Measurements from ENCODE around the gene NAGLU.

NAGLU gene

DNA sequence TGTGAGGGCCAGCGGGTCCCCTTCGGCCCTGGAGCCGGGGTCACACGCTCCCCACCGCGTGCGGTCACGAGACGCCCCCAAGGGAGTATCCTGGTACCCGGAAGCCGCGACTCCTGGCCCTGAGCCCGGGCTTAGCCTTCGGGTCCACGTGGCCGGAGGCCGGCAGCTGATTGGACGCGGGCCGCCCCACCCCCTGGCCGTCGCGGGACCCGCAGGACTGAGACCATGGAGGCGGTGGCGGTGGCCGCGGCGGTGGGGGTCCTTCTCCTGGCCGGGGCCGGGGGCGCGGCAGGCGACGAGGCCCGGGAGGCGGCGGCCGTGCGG is at the start of gene NAGLU:
NAGLU (plus strand) TSS at position 194 of the 324 bp plus-strand sequence; CDS start at position 226, 32 bp downstream.
- peak; percentile 25 for DNase-seq

DNA sequence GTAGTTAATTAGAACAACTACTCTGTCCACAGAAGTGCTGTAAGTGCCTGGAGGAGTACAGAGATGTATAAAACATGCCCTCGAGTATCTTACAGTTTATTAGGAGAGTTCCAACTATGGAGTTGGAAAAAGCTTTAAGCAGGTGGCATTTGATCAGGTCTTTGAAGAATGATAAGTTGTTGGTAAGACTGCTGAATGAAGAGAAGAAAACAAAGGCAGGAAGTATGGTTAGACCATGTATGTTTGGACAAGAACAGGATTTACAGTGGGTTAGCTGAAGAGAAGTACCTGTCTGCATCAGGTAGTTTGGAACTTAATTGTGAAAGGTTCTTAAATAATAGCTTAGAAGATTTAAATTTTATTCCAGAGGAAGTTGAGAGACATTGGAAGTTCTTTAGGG is 48.0 kb upstream of the NAGLU start:
- no peak for DNase-seq

DNA sequence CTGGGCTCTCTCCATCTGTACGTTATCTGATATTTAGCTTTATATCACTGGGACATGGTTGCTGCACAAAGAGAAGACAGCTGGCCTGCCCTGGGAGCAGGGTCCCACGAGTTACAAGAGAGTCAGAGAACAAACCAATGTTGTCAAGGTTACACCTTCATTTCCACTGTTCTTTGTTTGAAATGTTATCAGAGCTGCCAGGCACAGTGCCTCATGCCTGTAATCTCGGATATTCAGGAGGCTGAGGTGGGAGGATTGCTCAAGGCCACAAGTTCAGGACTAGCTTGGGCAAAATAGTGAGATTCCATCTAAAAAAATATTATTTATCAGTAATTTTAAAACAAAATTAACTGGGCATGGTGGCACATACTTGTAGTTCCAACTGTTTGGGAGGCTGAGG is 42.7 kb upstream of the NAGLU start:
- DNase-seq, result no peak

DNA sequence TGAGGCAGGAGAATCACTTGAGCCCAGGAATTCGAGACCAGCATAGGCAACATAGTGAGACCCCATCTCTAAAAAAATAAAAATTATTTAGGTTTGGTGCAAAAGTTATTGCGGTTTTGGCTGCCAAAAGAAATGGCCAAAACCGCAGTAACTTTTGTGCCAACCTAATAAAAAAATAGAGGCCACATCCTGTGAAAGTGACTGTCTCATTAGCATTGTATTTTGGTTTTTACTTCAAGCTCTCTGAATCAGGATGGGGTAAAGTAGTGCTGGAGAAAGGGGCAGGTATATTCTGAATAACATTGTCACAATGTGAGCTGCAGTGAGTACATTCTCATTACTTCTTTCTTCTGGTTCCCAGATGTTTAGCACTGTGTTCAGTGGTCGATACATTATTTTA is 41.4 kb upstream of the NAGLU start:
- no peak for DNase-seq

DNA sequence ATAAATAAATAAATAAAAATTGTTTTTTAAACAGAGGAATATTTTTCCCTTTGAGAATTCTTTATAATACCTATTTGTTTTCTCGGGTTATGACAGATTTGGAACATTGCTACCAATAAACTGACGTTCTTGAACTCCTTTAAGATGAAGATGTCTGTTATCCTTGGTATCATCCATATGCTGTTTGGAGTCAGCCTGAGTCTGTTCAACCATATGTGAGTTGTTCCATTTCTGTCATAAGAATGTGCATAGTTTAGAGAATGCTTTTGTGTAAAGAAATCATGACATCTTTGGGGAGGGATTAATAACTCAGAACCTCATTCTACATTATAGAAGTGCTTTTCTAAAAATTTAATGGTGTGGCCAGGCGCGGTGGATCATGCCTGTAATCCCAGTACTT is 37.2 kb upstream of the NAGLU start:
- DNase-seq, result no peak

DNA sequence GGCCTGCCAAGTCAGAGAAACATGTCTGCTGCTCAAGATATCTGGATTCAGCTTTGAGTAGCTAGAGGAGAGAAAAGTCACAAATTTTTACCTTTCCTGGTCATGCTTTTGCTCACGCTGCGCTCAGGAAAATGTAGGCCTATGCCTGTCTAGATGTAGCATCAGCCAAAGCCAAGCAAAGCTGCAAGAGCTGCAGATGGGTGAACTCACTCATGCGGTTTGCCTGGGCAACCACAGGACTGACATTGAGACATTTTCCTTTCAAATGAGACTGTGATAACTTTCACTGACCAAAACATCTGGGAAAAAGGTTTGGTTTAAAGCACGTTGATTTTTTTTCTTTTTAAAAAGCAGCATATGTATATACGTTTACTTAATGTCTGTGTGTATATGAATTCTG is 34.0 kb upstream of the NAGLU start:
- no peak for DNase-seq

DNA sequence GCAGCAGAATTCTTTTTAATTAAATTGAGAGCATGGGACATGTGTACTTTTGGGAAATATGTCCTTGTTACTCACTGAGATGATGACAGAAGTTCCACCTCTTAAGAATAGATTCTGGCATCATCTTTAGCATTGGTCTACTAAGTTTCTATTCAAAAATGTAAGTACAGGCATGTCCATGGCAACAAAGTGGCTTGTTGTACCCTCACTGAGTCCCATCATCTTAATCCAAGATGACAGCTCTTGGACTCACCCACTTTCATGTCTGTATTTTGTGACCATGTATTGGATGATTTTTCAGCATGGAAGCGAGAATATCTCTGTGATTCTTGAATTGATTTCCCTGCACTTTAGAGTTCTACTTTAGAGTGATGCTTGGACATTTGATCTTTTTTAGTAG is 33.1 kb upstream of the NAGLU start:
- no peak for DNase-seq

DNA sequence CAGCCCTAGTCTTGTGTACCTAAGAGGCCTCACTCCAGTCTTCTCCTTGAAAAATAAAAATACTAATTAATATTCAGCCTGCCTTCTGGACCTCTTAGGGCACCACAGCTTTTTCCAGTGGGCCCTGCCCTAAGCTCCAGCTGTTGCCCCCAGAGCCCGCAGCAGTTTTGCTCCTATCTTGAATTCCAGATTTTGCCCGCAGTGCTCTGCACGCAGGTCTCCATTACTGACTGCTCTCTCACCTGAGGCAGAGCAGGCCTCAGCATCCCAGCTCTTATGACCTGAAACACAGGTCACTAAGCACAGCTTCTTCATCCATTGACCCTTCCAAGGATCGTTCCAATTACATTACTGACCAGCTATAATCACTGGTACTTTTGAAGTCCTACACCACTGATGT is 28.4 kb upstream of the NAGLU start:
- no peak for DNase-seq

DNA sequence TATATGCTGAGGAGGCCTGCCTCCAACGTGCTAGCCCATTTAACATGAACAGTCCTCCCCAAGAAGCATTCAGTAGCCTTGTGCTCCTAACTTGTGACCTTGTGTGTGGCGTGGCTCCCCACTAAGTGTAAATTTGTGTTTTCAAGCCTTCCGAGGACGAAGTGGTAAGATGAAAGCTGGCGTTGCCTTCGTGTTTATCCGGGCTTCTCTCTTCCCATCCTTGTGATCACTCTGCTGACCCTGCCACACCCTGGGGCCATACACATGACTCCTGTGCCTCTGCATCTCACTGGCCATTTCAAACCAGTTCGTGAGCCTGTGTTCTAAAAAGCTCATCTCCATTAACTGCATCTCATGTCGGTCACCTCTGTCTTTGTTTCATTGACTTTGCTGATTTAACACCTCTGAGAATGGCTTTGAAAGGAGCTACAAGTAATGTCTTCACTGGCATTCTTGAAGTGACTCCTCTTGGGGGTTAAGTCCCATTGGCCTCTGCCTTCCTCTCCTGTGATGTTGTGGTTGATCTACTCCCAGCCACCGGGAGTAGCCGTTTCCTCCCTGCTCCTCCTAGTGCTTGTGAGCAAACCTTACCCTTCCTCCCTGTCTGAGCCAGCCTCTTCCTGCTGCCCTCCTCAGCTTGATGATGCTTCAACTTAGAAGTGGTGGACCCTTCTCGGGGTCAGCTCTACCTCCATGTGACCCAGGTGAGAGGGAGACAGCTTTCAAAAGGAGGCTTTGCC is 27.4 kb upstream of the NAGLU start:
- DNase-seq, result no peak

DNA sequence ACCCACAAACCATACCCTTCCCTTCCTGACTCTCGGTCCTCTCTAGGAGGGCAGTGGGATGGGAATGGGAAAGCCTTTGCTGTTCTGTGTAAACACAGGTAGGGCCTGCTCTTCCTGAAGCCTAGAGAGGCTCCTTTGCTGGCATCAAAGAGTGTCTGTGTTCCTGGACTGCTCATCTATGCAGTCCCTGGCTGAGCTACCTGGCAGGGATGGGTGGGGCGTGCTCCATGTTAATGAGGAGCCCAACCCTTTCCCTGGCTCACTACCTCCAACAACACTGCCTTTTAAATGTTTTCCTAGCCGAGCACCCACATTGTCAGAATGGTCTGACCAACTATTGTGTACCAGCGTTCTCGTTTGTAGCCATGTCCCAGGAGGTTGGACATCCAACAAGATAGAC is 26.6 kb upstream of the NAGLU start:
- DNase-seq, result no peak

DNA sequence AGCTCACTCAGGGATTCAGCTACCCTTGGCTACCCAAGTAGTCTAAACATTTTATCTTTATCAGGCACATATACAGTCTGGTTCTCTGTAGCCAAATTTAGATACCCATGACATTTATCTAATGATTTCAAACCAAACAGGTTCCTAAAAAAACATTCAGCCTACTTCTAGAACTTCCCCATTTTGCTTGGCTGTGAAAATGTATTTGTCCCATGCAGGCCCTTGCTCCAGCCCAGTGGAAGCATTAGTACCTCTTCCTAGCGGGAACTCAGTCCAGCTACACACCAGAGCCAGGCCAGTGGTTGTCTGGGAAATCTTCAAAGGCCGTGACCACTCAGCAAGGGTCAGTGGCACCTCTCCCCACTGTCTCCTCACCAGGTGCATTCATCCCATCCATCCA is 26.2 kb upstream of the NAGLU start:
- no peak for DNase-seq

DNA sequence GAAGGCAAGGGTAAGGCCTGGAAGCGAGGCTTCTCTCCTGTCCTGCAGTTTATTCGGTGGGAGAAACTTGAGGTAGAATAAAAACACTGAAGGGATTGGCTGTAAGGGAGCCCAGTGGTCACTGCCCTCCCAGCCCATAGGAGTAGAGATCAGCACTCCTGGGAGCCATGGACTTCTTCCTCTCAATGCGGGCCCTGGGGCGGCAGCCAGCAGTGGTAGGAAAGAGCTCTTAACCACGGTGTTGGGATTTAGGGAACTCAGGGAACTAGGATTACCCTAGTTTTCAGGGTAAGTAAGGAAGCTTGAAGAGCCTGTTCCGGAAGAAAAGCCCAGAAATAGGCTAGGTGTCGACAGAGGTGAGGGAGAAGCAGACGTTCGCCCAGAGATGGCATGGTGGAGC is 23.8 kb upstream of the NAGLU start:
- no peak for DNase-seq

DNA sequence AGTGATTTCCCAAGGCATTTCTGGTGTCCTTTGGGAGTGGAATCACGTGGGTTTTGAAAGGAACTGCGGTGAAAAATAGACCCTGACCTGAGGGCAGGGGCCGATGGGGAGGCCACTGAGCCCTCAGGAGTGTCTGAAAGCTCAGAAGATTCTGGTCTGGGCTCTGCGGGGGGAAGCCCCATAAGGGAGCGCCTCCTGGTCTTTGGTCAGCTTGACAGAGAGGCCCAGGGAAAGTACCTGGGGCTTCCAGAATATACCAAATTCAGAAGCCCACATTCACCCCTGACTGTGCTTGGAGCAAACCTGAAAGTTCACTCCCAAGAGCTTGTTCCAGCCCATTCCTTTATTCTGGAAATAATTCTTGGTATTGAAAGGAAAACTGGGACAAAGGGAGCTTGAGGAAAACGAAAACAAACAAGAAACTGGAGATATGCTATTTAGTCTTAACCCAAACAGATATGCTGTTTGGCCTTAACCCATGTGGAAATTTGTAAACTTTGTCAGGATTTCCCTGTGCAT is 23.2 kb upstream of the NAGLU start:
- DNase-seq, result no peak

DNA sequence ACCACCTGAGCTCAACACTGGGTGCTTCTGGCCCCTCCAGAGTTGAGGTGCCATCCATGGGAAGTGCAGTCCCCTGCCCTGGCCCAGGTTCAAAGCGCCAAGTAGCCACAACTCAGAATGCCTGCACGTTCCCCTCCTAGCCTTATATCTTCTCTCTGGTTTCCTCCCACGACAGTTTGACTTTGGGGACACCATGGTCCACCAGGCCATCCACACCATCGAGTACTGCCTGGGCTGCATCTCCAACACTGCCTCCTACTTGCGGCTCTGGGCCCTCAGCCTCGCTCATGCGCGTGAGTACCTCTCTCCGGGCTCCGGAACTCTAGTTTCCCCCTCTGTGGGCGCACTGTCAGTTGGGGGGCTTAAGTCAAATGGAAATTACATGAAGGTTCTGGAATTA is 22.4 kb upstream of the NAGLU start:
- DNase-seq, result no peak

DNA sequence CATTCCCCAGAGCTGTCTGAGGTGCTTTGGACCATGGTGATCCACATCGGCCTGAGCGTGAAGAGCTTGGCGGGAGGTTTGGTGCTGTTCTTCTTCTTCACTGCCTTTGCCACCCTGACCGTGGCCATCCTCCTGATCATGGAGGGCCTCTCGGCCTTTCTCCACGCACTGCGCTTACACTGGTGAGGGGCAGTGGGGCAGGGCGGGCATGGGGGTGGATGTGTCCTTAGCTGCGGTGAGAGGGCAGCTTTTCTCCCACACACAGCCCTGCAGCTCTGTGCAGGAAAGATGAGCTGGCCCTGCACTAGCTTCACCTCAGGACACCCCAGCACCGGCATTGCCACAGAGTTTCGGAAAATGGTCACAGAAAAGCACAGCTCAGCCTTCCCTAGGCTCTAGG is 21.8 kb upstream of the NAGLU start:
- DNase-seq, result no peak

DNA sequence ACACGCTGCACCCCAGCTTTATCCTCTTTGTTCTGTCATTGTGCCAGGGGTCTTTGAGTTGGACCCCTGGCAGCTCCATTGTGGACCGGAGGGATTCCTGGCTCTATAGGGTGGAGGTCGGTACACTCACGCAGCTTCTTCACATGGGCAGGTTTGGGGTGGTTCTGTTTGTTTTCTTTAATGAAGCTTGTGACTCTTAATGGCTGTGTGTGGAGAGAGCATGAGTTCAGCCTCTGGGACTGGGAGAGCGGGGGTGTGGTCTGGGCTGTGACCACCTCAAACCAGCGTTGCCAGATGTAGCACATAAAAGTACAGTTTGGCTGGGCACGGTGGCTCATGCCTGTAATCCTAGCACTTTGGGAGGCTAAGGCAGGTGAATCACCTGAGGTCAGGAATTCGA is 21.2 kb upstream of the NAGLU start:
- no peak for DNase-seq

DNA sequence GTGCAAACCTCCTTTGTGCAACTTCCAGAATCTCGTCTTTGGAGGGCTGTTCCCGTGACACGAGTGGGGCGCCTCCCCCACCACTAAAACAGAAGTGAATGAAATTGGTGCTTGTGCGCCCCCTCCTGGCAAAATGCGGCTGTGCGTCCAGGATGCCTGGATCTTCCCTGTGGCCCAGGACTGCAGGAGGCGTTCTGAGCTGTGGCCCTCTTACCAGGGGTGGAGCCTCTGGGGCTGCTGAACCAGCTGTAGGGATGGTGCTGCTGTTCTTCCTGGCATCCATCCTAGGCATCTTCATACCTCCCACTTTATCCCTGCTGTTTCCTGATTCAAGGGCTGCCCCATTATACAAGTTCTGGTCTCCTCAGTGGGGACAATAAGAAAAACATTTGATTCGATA is 18.5 kb upstream of the NAGLU start:
- no peak for DNase-seq

DNA sequence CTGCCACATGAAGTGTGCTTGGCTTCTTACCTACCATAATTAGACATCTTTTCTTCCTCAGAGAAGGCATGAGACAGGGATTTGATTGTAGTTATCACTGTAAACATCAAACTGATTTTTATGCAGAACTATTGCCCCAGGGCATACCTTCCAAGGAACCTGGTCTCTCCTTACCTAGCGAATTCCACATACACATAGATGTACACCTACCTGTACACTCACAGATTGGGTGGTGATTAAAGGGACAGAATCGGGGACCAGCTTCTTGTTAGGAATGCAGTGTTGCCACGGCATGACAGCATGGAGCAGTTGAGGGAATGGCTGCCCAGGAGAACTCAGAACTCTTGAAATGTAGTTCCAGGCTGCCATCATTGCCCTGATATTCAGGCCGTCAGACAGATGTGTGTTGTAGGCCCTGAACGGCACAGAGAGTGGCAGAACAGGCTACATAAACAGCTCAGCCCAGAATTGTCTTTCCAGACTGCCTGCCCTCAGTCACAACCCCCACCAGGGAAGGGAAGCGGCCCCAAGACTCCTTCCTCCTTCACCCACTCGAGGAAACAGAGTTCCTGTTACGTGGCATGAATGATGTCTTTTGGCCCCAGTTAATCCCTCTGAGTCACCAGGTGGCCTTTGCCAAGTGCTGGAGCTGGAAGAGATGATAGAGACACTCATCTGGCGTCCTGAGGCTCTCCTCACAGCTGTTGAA is 17.8 kb upstream of the NAGLU start:
- DNase-seq, result no peak

DNA sequence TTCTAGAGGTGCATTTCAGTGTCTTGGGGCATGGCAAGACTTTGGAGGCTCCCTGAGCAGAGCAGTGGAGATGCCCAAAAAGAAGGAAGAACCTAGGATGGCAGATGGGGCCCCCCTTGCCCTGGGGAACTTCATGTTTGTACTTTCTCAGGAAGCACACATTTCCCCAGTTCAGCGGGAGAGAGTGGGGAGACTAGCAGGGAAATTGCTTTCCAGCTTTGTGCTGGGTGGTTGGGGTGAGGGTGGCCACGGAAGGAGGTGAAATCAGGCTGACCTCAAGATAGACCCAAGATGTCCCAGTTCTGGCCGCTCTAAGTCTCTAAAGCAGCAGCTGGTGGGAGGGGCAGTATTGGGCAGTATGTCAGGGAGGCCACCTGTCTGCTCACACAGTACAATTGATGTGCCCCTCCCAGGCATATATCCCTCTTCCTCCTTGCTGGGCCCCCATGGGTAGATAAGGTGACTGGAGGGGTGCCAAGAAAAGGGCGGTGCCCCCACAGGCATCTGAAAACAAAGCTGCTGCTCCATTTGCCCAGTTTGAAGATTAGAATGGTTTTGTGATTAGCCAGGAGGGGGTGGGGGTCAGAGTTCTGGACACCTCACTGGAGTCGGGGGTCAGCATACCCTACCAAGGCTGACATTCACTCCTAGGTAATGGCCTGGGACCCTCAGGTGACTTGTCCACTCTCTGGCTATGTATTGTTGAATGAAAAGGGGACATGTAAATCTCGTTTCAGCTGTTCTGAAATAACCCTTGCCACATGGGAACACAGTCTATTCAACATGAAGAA is 17.1 kb upstream of the NAGLU start:
- DNase-seq, result no peak

DNA sequence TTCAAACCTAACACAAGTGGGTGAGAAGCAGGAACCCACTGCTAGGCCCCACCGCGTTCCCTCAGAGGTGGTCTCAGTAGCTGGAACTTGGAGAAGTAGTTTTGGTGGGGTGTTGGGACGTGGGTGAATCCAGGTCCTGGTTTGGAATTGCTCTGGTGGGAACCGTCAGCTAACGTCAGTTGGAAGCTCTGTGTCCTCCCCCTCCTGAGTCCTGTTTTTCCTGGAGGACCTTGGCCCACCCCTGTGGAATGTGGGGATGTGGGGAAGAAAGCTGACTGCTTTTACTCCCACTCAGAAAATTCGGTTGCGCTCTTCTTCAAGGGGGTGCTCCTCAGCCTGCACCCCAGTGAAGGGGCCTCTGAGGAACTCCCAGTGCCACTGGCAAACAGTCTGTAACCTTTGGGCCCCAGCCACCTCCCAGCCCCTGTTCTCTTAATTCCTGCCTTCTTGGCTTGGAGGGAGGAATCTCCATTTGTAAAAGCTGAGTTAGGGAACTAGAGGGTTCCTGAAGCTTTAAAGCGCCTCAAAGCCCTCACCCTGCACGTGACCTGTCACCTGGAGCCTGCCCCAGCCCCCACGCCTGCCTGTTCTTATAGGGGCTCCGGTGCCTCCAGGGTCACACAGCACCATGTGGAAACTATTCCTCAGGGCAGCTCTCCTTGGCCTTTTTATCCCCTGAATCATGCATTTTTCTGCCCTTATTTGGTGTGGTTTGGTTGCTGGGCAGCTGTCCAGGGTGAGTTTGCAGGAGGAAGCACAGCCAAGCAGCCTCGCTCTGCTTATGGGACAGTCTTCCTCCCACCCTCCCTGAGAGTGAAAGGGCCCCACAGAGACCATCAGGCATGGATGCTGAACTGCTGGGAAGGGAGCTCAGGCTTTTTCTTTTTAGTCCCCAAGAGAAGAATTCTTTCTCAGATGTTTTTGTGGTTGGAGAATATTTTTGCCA is 16.2 kb upstream of the NAGLU start:
- no peak for DNase-seq

DNA sequence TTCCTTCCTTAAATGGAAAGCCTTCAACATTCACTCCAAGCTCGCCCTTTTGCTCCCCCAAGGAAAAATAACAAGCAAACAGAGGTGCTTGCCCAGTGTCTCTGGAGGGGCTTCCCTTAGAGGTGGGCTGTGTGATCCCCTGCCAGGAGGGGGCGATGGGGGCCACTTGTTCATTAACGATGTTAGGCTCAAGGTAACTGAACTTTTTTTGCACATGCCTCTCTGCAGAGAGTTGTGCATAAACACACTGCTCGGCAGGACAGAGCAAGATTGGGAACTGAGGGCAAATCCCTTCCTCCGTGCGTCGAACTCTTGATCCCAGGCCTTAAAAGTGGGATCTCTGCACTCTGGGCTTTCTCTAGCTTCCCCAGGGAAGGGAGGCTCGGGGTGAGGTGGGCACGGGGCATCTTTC is 15.5 kb upstream of the NAGLU start:
- DNase-seq, result no peak

DNA sequence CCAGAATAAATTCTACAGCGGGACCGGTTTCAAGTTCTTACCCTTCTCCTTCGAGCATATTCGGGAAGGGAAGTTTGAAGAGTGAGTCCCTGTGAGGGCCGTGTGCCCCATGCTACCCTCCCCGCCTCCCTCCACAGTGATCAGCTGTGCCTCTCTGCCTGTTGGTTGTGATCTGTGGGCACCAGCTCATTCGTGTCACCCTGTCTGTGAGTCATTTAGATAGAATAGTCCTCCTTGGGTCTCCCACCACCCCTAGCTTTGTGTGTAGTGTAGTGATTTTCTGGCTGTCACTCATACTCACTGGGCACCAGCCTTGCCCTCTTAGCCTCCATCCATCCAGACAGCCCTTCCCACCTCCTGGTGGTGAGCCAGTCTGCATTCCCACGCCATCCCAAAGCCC is 15.0 kb upstream of the NAGLU start:
- no peak for DNase-seq

Data from NCI-H1417 treated with DMSO at 0.1 percent for 48 hours (cell line).